GM19240 (cell line): Measurements from ENCODE around the gene SLC22A15.
"Not testable (repeated sequence)": the region's sequence is repeated elsewhere in the genome, so short reads cannot be mapped to it uniquely, and the experiment has no call there.

Experiments used
- DNase-seq: peaks from one replicate; pipeline ENCODE4 v3.0.0; 2011; ENCODE audit warnings: low spot score; ENCODE audit not compliant: insufficient read length

Gene SLC22A15

GRCh38 chr1:116031302-116031835 is 55.1 kb downstream of the SLC22A15 start:
- no peak for DNase-seq

GRCh38 chr1:116033322-116033721 is 57.0 kb downstream of the SLC22A15 start:
- DNase-seq, result no peak

GRCh38 chr1:116036255-116036654 is 59.9 kb downstream of the SLC22A15 start:
- no peak for DNase-seq

GRCh38 chr1:116038679-116039078 is 62.4 kb downstream of the SLC22A15 start:
- DNase-seq, result no peak

DNA sequence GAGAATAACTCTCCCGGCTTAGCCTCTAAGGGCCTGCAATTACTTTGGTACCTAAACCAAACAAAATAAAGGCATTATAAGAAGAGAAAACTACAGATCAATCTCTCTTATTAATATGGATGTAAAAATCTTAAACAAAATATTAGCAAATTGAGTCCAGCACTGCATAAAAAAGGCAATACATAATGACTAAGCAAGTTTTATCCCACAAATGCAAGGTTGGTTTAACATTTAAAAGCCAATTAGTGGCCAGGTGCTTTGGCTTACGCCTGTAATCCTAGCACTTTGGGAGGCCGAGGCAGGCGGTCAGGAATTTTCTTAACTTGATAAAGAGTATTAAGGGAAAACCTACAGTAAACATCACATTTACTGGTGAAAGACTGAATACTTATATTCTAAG is 67.8 kb downstream of the SLC22A15 start:
- DNase-seq, result no peak

- DNase-seq, result not testable (repeated sequence)
These were observed 70.6 kb downstream of the SLC22A15 start for GRCh38 chr1:116046933-116047332.

DNA sequence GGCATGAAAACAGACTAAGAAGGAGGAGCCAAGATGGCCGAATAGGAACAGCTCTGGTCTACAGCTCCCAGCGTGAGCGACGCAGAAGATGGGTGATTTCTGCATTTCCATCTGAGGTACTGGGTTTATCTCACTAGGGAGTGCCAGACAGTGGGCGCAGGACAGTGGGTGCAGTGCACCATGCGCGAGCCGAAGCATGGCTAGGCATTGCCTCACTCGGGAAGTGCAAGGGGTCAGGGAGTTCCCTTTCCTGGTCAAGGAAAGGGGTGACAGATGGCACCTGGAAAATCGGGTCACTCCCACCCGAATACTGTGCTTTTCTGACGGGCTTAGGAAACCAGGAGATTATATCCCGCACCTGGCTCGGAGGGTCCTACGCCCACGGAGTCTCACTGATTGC is 75.6 kb downstream of the SLC22A15 start:
- DNase-seq, result not testable (repeated sequence)

GRCh38 chr1:116062201-116062600 is 85.9 kb downstream of the SLC22A15 start:
- DNase-seq, result no peak

DNA sequence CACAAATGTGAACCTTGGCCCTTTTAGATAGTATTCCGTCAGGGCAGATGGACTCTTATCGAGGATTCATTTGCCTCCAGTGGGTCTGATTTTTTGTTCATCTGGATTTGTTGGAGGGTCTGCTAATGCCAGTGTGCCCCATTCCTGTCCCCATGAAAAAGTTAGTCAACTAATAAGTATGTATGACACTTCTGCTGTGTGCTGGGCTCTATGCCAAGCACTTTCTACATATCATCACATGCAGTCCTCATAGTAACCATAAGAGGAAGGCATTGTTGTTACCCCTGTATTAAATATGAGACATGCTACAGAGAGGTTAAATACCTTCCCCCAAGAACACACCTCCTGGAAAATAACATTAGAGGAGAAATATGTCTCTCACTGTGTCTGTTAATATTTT is 88.3 kb downstream of the SLC22A15 start:
- no peak for DNase-seq

DNA sequence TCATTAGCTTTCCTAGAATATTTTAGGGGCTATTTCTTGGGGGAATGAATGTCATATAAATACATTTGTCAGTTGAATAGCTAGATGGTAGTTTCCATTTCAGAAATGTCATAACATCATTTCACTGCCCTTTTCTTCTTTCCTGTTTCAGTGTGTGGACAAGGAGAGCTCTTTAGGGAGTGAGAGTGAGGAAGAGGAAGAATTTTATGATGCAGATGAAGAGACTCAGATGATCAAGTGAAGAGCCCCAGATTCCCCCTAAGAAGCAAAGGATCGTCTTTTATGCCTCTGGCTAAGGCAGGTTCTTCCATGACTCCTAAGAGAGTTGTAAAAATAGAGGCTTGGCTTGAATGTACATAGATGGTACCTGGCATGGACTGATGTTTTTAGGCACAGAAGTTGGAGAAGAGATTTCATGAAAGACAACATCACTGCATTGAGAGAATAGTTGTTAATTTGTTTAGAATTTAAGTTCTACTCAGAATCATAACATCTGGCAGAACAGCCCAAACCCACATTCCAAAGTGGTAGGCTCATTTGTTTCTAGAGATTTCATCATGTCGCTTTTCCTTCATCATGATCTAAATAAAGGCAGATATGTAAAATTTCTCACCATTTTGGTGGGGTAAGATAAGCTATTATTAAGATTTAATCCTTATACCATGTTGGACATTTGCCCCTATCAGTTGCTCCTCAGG is 90.7 kb downstream of the SLC22A15 start:
- no peak for DNase-seq

- no peak for DNase-seq
These were observed 91.2 kb downstream of the SLC22A15 start for GRCh38 chr1:116067566-116067890.

GRCh38 chr1:116075575-116075974 is 99.3 kb downstream of the SLC22A15 start:
- no peak for DNase-seq

DNA sequence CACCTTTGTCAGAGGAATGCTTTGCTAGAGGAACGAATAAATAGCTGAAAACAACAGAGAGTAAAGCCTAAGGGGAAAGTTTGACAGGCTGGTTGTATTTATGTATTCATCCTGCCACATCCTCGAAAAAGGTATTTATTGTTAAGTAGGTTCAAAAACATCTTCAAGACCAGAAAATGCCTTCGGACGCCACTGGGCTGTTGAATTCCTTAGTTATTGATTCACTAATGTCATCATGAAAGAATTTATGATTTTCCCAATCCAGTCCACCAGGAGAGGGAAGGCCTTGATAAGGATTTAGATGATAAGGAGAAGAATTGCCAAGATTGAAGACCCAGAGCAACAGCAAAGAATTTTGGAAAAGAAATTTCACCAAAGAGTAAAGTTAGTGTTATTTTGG is 99.7 kb downstream of the SLC22A15 start:
- DNase-seq, result no peak

- DNase-seq, result no peak
These were observed 100.5 kb downstream of the SLC22A15 start for GRCh38 chr1:116076831-116077230.

DNA sequence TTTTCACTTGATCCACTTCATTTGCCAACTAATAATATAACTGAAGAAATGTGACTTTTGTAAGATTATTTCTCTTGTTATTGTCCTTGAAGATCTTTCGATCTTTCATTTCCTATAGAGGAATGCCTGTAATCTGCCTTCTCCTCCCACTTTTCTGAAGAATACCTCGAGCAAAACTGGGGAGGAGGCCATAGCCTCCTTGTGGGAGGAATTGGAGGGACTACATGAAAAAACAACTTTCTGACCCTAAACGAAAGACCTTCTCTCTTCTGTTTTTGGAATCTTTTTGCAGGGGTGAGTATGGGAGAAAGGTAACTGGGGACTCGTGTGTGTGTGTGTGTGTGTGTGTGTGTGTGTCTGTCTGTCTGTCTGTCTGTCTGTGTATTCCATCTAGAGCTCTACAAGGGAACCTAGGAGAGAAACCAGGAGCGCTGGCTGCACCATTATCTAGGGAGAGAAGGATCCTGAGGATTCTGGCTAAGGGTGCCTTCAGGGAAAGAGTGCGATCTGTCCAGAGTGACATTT is 102.4 kb downstream of the SLC22A15 start:
- DNase-seq, result no peak

DNA sequence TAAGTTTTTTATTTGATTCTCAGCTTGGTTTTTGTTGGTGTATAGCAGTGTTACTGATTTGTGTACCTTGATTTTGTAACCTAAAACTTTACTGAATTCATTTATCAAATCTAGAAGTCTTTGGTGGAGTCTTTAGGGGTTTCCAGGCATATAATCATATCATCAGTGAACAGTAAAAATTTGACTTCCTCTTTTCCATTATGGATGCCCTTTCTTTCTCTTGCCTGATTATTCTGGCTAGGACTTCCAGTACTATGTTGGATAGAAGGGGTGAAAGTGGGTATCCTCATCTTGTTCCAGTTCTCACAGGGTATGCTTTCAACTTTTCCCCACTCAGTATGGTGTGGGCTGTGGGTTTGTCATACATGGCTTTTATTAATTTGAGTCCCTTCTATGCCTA is 111.3 kb downstream of the SLC22A15 start:
- no peak for DNase-seq

DNA sequence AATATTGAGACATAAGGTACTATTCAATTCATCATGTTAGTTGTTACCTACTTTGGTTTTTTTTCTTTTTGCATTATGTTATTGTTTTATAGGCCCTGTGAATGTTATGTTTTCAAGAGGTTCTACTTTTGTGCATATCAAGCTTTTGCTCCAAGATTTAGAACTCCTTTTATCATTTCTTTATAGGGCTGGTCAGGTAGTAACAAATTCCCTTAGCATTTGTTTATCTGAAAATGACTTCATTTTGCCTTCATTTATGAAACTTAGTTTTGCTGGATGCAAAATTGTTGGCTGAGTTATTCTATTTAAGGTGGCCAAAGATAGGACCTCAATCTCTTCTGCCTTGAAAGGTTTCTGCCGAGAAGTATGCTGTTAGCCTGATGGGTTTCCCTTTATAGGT is 113.6 kb downstream of the SLC22A15 start:
- no peak for DNase-seq

- DNase-seq, result no peak
These were observed 114.8 kb downstream of the SLC22A15 start for GRCh38 chr1:116091083-116091482.

- no peak for DNase-seq
These were observed 116.6 kb downstream of the SLC22A15 start for GRCh38 chr1:116092752-116093489.

DNA sequence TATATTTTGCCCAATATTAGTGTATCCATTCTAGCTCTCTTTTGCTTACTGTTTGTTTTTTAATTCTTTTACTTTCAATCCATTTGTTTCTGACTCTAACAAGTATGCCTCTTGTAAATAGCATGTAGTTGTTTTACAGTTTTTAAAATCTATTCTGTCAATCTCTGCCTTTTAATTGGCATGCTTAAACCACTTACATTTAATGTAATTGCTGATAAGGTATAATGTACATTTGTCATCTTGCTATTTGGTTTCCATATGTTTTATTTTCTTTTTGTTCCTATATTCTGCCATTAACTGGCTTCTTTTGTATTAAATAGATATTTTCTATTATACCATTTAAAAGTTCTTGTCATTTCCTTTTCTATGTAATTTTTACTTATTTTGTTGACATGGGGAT is 118.7 kb downstream of the SLC22A15 start:
- no peak for DNase-seq

DNA sequence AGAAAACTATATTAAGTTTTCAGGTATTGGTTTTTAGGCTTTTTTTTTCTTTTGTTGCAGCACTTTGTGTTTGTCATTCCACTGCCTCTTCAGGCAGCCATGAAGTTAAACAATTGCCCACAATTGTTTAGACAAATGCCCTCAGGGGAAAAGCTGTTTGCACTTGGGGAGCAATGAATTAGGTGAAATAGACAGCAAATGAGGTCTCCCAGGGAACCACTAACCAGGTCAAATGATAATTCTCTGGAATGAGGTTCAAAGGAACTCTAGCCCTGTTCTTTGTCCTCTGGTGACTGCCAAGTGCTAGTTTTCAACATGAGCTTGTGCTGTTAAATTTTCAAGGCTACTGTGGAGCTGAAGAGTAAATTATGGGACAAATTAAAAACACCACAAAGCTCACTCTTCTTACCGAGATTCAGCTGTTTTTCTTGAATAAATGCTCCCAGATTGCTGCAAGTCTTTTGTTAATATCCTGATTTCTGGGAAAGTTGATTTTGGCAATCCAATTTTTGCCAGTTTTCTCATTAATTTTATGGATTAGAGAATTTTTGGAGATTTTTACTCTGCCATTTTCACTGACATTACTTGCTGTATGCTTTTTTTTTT is 119.8 kb downstream of the SLC22A15 start:
- no peak for DNase-seq

- no peak for DNase-seq
These were observed 121.3 kb downstream of the SLC22A15 start for GRCh38 chr1:116097626-116098025.
